GM21528 (cell line): ENCODE data around the gene CHRM4.
"Not testable (repeated sequence)": the region's sequence is repeated elsewhere in the genome, so short reads cannot be mapped to it uniquely, and the experiment has no call there.

Source experiments
- ATAC-seq: cut with Tn5 transposase; IDR thresholded peaks from one replicate; pipeline ENCODE4 v1.9.1; 2021; ENCODE audit warnings: mild to moderate bottlenecking, moderate library complexity; ENCODE audit not compliant: unreplicated experiment, low FRiP score

The CHRM4 gene

DNA sequence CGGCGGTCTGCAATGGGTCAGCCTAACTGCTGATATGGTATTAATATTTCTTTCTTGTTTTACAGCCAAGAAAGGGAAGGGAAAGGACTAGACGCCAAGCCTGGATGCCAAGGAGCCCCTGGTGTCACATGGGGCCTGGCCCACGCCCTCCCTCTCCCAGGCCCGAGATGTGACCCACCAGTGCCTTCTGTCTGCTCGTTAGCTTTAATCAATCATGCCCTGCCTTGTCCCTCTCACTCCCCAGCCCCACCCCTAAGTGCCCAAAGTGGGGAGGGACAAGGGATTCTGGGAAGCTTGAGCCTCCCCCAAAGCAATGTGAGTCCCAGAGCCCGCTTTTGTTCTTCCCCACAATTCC is 8.2 kb downstream of the CHRM4 start:
- no peak for ATAC-seq

DNA sequence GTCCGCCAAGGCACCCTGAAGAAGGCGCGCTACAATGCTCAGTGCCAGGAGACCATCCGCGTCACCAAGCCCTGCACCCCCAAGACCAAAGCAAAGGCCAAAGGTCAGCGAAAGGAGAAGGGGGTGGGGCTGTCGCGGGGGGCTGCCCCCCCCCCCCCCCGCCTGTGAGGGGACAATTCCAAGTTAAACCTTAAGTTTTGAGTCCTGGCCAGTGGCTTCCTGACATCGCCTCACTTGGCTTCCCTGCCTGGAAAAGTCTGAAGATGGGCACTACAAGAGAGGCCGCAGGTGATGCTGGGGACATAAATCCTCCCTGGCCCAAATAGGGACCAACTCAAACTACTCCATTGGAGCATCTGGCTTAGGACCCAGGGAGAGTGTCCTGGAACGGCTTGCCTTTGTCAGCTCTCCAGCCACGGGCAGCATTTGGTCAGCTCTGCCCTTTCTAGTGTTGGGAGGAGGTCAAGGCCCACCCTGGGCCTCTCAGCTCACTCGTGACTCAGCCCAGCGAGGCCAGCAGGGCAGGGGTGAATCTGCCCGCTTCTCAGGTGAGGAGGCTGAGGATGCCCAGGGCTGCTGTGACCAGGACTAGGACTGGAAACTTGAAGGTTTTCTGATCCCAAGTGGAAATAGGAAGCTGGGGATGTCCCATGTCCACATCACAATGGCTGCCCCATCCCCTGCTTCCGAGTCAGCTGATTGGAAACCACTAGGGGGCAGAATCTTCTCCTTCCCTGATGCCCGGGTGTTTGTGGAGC is 8.8 kb downstream of the CHRM4 start:
- ATAC-seq, result no peak

DNA sequence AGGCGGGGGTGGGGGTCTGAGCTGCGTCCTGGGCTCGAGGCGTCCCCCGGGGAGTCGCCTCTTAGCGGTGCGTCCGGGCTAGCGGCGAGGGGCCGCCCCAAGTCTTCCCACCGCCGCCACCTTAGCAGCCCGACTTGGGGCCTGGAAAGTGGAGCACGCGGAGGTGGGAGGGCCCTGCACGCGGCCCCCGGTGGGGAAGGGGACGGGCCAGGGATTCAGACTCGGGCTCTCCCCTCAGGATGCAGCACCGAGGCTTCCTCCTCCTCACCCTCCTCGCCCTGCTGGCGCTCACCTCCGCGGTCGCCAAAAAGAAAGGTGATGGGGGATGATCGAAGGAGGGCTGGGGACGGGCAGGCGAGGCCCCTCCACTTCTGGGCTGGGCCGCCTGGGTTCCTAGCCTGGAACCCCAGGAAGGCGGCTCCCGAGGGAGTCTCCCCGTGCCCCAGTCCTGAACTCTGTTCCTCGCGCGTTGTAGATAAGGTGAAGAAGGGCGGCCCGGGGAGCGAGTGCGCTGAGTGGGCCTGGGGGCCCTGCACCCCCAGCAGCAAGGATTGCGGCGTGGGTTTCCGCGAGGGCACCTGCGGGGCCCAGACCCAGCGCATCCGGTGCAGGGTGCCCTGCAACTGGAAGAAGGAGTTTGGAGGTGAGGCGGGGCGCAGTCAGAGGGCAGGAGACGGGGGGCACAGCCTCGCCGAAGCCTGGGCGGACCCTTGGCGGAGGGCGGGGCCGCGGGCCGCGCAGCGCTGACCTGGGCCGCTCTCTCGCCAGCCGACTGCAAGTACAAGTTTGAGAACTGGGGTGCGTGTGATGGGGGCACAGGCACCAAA is 9.5 kb downstream of the CHRM4 start:
- no peak for ATAC-seq

GRCh38 chr11:46381048-46381818 is 10.3 kb downstream of the CHRM4 start, which contains the start of gene MDK:
MDK (plus strand) TSS chr11:46381669; CDS start chr11:46382058, 389 bp downstream.
- no peak for ATAC-seq

GRCh38 chr11:46380340-46381047 is 11.1 kb downstream of the CHRM4 start:
- no peak for ATAC-seq

DNA sequence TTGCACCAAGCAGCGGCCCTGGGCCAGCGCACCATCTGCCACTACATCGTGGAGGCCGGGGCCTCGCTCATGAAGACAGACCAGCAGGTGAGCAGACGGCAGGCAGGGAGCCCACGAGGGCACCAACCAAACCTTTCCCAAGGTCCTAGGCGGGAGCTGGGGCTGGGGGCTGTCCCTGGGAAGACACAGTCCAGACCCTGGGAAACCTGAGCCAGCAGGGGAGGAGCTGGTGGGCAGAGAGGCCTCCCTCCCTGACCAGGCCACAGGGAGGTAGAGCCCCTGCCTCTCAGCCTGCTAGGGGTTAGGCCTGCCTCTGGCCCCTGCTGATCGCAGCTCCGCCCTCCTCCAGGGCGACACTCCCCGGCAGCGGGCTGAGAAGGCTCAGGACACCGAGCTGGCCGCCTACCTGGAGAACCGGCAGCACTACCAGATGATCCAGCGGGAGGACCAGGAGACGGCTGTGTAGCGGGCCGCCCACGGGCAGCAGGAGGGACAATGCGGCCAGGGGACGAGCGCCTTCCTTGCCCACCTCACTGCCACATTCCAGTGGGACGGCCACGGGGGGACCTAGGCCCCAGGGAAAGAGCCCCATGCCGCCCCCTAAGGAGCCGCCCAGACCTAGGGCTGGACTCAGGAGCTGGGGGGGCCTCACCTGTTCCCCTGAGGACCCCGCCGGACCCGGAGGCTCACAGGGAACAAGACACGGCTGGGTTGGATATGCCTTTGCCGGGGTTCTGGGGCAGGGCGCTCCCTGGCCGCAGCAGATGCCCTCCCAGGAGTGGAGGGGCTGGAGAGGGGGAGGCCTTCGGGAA is 11.9 kb downstream of the CHRM4 start:
- not testable (repeated sequence) for ATAC-seq

GRCh38 chr11:46378811-46379481 is 12.6 kb downstream of the CHRM4 start:
- ATAC-seq, result no peak

DNA sequence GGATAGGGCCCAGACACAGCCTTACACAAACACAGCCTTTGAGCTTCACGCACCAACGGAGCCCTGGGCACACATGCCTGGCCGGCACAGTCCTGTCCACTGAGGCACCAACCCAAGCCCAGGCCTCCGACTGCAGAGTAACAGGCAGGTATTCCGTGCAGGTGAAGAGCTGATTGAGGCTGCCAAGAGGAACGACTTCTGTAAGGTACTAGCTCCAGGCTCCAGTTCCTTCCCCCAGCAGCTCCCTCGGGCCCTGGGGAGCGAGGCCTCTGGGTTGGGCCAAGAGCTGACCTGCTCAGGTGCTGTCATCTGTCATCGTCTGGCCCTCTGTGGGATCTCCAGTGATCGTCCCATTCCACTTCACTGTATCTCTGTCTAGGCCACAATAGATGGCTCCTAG is 13.3 kb downstream of the CHRM4 start:
- no peak for ATAC-seq

- ATAC-seq, result no peak
Observed at GRCh38 chr11:46377831-46378230, 13.7 kb downstream of the CHRM4 start.

- ATAC-seq, result no peak
Observed at GRCh38 chr11:46377290-46377689, 14.3 kb downstream of the CHRM4 start.

DNA sequence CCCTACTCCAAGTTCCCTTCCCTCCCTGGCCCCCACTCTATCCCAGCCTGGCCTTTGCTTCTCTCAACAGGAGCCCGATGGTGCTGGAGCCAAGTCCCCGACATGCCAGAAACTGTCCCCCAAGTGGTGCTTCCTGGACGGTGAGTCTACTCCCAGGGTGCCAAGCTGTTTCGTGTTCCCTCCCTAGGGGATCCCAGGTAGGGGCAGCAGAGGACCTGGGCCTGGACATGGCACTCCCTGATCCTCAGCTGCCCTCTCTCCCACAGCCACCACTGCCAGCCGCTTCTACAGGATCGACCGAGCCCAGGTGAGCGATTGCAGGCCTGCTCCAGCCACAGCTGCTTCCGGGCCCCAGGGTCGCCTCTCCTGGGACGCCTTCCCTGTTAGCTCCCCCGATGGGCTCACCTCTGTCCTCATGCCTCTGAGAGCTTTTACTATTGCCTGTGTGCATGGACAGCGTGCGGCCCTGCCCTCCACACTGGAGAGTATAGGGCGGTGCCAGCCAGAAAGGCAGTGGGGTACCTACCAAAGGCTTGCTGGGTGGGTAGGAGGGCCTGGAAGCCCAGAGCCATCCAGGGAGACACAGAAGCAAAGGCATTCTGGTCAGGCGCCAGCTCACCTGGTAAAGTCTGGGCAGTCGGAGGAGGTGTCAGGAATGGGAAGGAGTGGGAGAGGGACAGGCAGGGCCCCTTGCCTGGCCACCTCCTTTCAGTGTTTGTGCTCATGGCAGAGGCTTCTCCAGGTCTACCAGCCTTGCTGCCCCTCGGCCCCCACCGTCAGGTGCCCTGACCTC is 15.1 kb downstream of the CHRM4 start:
- no peak for ATAC-seq

DNA sequence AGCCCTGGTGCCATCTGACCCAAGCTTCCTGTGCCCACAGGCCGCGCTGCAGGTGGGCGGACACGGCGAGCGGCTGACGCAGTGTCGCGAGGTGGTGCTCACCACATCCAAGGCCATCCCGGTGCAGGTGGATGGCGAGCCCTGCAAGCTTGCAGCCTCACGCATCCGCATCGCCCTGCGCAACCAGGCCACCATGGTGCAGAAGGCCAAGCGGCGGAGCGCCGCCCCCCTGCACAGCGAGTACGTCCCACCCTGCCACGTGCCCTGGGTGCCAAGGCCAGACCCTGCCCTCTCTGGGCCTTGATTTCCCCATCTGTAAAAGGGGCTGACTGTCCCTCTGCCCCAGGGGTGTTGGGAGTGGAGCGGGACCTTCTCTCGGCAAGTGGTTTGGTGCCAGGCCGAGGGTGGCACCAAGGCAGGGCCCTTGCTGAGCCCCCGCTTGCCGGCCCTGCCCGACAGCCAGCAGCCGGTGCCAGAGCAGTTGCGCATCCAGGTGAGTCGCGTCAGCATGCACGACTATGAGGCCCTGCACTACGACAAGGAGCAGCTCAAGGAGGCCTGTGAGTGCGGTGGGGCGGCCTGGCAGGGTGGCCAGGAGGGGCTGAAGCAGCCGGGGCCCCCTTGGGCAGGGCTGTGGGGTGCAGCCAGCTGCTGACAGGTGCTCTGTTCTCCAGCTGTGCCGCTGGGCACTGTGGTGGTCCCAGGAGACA is 16.0 kb downstream of the CHRM4 start:
- ATAC-seq, result no peak

- no peak for ATAC-seq
Observed at GRCh38 chr11:46374815-46375214, 16.8 kb downstream of the CHRM4 start.

- ATAC-seq, result no peak
Observed at GRCh38 chr11:46373787-46374740, 17.5 kb downstream of the CHRM4 start.

GRCh38 chr11:46372501-46372900 is 19.1 kb downstream of the CHRM4 start:
- ATAC-seq, result not testable (repeated sequence)

- no peak for ATAC-seq
Observed at GRCh38 chr11:46372086-46372485, 19.5 kb downstream of the CHRM4 start.

DNA sequence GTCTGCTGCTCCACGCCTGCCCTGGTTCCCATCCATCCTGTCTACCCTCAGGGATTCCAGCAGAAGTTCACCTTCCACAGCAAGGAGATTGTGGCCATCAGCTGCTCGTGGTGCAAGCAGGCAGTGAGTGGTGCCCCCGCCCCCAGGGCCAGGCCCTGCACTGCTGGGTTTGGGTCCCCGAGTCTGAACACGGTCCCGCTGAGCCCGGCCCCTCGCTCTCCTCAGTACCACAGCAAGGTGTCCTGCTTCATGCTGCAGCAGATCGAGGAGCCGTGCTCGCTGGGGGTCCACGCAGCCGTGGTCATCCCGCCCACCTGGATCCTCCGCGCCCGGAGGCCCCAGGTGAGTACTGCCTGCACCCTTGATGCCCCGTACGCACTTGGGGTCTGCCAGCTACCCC is 20.3 kb downstream of the CHRM4 start:
- not testable (repeated sequence) for ATAC-seq
